Kidney (tissue), 14 donors: ENCODE results near the gene PEX14. TPM values are rescaled to one million over a fixed set of nuclear protein-coding genes. Genes with fewer than 3 reads are reported as not detected.

Experiments used
- DNase-seq, 5 donors: peaks; one replicate each; pipeline ENCODE4 v3.0.0-alpha.2; 2013 to 2020
- FAIRE-seq: peaks from 2 replicates; lab custom pipeline; 2012; peaks lifted over from hg19 to GRCh38; lab: Jason Lieb, UNC
- H3K27ac ChIP-seq, 2 donors: one replicate each; pipeline ENCODE4 v1.7.0; 2013; ENCODE audit warnings: low read depth in 2 of 2, low read length in 2 of 2, inconsistent platforms in 1 of 2
- H3K27me3 ChIP-seq: one replicate; pipeline ENCODE4 v1.7.1; 2013; ENCODE audit warnings: low read length, inconsistent platforms; ENCODE audit not compliant: control insufficient read depth, insufficient read depth
- H3K36me3 ChIP-seq, 3 donors: one replicate each; pipeline versions ENCODE4 v1.7.0 to v1.7.1; 2013; ENCODE audit warnings: low read length in 3 of 3, control low read depth in 1 of 3, inconsistent platforms in 1 of 3; ENCODE audit not compliant: insufficient read depth in 3 of 3, control insufficient read depth in 2 of 3
- H3K4me1 ChIP-seq, 3 donors: one replicate each; pipeline versions ENCODE4 v1.7.0 to v1.7.1; 2013; ENCODE audit warnings: low read length in 3 of 3, inconsistent platforms in 1 of 3, low read depth in 1 of 3; ENCODE audit not compliant: control insufficient read depth in 2 of 3, insufficient read depth in 2 of 3
- H3K4me3 ChIP-seq, 3 donors: one replicate each; pipeline versions ENCODE4 v1.7.0 to v1.8.1; 2013; ENCODE audit warnings: low read length in 3 of 3, control low read depth in 1 of 3, inconsistent platforms in 1 of 3
- H3K9ac ChIP-seq, 3 donors: one replicate each; pipeline versions ENCODE4 v1.7.0 to v1.7.1; 2013; ENCODE audit warnings: low read length in 3 of 3, control low read depth in 1 of 3, inconsistent platforms in 1 of 3
- H3K9me3 ChIP-seq, 3 donors: one replicate each; pipeline versions ENCODE4 v1.7.0 to v1.7.1; 2013; ENCODE audit warnings: low read length in 3 of 3, control low read depth in 1 of 3, inconsistent platforms in 1 of 3; ENCODE audit not compliant: control insufficient read depth in 2 of 3, insufficient read depth in 1 of 3
- CTCF ChIP-seq: IDR thresholded peaks from 3 replicates; pipeline ENCODE4 v1.5.1; 2012; ENCODE audit warnings: mild to moderate bottlenecking, moderate library complexity, borderline replicate concordance; ENCODE audit not compliant: insufficient read depth; ENCODE audit errors: extremely low read depth
- intact Hi-C: fragments of 100-400 bp; cut with DNase I; formaldehyde crosslinking; loops from one replicate; pipeline ENCODE4 v1.11.1; 2022
- polyA plus RNA-seq: library from polyadenylated mRNA; stranded (reverse); fragments of 350-450 nt; fragmentation: Illumina TruSeq; extraction: RNeasy Lipid Tissue Mini Kit (QIAGEN cat#74804); gene quantifications from one replicate; pipeline ENCODE4 v1.2.3, GENCODE V29; 2014; ENCODE audit warnings: low read depth, low replicate concordance; ENCODE audit not compliant: insufficient read depth
- total RNA-seq: library from RNA; stranded (reverse); fragmentation: NEBNext Ultra II Directional; extraction: Animal tissue kit (Norgen Biotek cat#: 25700); gene quantifications from one replicate; pipeline ENCODE4 v1.2.1, GENCODE V29; 2021
- donor health status: control.
- donor health status: control.
- donor health status: control.
- donor health status: control.
- donor health status: control.
- donor health status: DM: yes; HTN: yes; CAD: no.
- donor health status: Normal renal cell carcinoma (clear cell type).

Gene PEX14
- total and polyA plus RNA-seq, 2 donors from 2014 or later, result 22.8 to 25.8 TPM

- no peaks in the 10 kb centered on the region for H3K36me3 ChIP-seq
- no peak overlapping the region for H3K9ac ChIP-seq
- H3K9me3 ChIP-seq, result peaks cover 0 to 3% (median 0%) of the 10 kb centered on the region in 3 donors
- no peak for FAIRE-seq
- no peak for DNase-seq
- TF ChIP-seq CTCF, result no peak
- no peaks in the 10 kb centered on the region for H3K4me1 ChIP-seq
- no peak overlapping the region for H3K4me3 ChIP-seq
- H3K27me3 ChIP-seq, result no peaks in the 10 kb centered on the region
- H3K27ac ChIP-seq, result no peak overlapping the region
- intact Hi-C loops, result no loop called here
Measured at GRCh38 chr1:10561497-10561896, 86.7 kb downstream of the PEX14 start.

- no peak overlapping the region for H3K4me3 ChIP-seq
- intact Hi-C loops, result no loop called here
- no peak overlapping the region for H3K9ac ChIP-seq
- H3K27ac ChIP-seq, result no peak overlapping the region
- peaks cover 0 to 3% (median 0%) of the 10 kb centered on the region in 3 donors for H3K9me3 ChIP-seq
- no peaks in the 10 kb centered on the region for H3K27me3 ChIP-seq
- no peak for TF ChIP-seq CTCF
- H3K36me3 ChIP-seq, result no peaks in the 10 kb centered on the region
- H3K4me1 ChIP-seq, result no peaks in the 10 kb centered on the region
- DNase-seq (no peak), FAIRE-seq (no peak)
Measured at GRCh38 chr1:10561955-10562354, 87.2 kb downstream of the PEX14 start.

GRCh38 chr1:10564063-10564462 is 89.3 kb downstream of the PEX14 start:
- H3K27ac ChIP-seq, result no peak overlapping the region
- no peak for FAIRE-seq
- peaks cover 0 to 3% (median 0%) of the 10 kb centered on the region in 3 donors for H3K9me3 ChIP-seq
- H3K9ac ChIP-seq, result no peak overlapping the region
- no peaks in the 10 kb centered on the region for H3K27me3 ChIP-seq
- TF ChIP-seq CTCF, result no peak
- H3K4me1 ChIP-seq, result no peaks in the 10 kb centered on the region
- intact Hi-C loops, result no loop called here
- H3K36me3 ChIP-seq, result no peaks in the 10 kb centered on the region
- H3K4me3 ChIP-seq, result no peak overlapping the region
- DNase-seq, result no peak

- H3K4me3 ChIP-seq, result no peak overlapping the region
- H3K9ac ChIP-seq, result no peak overlapping the region
- no peak for TF ChIP-seq CTCF
- DNase-seq (no peak), FAIRE-seq (no peak)
- intact Hi-C loops, result no loop called here
- no peaks in the 10 kb centered on the region for H3K36me3 ChIP-seq
- H3K27me3 ChIP-seq, result no peaks in the 10 kb centered on the region
- no peak overlapping the region for H3K27ac ChIP-seq
- H3K9me3 ChIP-seq, result no peaks in the 10 kb centered on the region
- no peaks in the 10 kb centered on the region for H3K4me1 ChIP-seq
Measured at GRCh38 chr1:10569531-10569930, 94.8 kb downstream of the PEX14 start.
